Stimulated activated CD4-positive, alpha-beta T cell treated with anti-CD3 and anti-CD28 coated beads, Interleukin-4, amount 100 ng/mL, for 1 hour (primary cell): ENCODE measurements around the gene MUC20.
"Not testable (repeated sequence)": the region's sequence is repeated elsewhere in the genome, so short reads cannot be mapped to it uniquely, and the experiment has no call there.

Source experiments
- DNase-seq: peaks from one replicate; pipeline ENCODE4 v3.0.0-alpha.2; 2020

The MUC20 gene

GRCh38 chr3:195693428-195694216 lies 27.2 kb upstream of the MUC20 start:
- DNase-seq: no peak

DNA sequence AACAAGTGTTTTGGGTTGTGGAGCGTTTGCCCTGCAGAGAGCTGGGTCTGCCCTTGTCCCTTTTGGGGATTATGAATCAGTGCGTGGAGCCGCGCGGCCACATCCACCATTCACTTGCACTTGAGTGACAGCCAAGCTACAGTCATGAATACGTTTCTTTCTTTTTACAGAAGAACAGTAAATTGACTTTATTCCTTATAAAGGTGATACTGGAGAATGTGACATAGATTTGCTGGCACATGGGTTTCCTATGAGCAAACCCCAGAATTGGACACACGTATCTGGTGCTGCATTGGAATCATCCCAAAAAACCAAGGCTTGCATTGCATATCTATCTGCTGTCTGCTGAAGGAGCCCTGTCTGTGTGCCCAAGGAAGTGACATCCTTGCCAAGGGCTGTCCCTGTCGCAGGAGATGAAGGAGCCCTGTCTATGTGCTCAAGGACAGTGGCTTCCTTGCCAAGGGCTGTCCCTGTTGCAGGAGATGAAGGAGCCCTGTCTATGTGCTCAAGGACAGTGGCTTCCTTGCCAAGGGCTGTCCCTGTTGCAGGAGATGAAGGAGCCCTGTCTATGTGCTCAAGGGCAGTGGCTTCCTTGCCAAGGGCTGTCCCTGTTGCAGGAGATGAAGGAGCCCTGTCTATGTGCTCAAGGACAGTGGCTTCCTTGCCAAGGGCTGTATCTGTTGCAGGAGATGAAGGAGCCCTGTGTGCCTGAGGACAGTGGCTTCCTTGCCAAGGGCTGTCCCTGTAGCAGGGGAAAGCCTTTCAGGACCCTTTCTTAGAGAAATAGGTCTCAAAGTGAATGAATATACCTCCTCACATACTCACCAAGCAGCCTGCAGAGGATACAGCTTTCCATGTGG lies 26.3 kb upstream of the MUC20 start:
- not testable (repeated sequence) for DNase-seq

- DNase-seq: no peak
Measured at GRCh38 chr3:195696632-195697278, 24.0 kb upstream of the MUC20 start.

GRCh38 chr3:195697582-195698324 lies 23.0 kb upstream of the MUC20 start:
- DNase-seq: no peak

DNA sequence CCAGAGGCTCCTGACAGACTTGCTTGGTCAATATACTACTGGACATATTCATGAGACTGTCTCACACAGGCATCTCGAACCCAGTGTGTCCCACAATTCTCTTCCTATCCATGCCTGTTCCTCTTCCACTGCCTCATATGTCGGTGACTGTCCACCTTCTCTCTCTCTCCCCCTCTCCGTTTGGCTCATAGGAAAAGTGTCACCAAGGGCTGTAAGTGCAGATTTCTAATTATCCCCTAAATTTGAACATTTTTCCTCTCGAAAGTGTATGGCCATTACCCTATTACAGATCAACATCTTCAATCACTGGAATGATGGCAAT lies 22.5 kb upstream of the MUC20 start:
- no peak for DNase-seq

GRCh38 chr3:195698647-195699387 lies 22.0 kb upstream of the MUC20 start:
- DNase-seq: no peak

- no peak for DNase-seq
Measured at GRCh38 chr3:195699388-195699771, 21.4 kb upstream of the MUC20 start.

- no peak for DNase-seq
Measured at GRCh38 chr3:195699860-195700259, 20.9 kb upstream of the MUC20 start.

DNA sequence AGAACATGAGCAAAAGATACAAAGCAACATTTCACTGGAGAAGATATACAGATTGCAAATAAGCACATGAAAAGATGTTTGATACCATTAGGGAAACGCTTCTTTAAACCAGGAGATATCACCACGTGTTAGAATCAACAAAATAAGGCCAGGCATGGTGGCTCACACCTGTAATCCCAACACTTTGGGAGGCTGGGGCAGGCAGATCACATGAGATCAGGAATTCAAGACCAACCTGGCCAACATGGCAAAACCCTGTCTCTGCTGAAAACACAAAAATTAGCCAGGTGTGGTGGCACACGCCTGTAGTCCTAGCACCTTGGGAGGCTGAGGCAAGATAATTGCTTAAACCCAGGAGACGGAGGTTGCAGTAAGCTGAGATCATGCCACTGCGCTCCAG lies 20.5 kb upstream of the MUC20 start:
- DNase-seq: no peak

GRCh38 chr3:195701042-195701915 lies 19.5 kb upstream of the MUC20 start:
- DNase-seq: no peak

- no peak for DNase-seq
Measured at GRCh38 chr3:195703776-195704175, 17.0 kb upstream of the MUC20 start.

DNA sequence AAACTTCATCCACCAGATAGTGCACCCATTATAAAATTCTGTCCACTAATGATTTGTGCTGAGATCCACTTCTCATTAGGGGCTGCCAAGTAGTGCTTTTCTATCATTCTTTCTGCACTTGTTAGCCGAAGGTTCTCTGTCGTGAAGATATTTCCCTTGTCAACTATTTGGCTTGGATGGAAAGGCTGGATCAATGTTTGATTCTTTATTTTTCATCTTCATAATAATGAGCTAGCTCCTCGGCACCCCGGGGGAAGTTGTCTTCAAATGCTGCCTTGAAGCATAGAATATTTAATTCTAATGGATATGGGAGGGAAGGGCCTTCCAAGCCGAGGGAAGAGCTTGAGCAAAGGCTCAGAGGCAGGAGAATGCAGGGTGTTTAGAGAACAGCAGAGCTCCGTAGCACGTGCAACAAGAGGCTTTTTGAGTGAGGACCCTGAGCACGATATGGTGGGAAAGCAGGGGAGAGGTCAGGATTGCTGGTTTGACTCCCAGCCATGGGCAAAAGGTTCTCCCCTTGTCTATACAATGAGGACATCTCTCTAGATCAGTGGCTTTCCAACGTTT lies 16.3 kb upstream of the MUC20 start:
- DNase-seq: no peak

DNA sequence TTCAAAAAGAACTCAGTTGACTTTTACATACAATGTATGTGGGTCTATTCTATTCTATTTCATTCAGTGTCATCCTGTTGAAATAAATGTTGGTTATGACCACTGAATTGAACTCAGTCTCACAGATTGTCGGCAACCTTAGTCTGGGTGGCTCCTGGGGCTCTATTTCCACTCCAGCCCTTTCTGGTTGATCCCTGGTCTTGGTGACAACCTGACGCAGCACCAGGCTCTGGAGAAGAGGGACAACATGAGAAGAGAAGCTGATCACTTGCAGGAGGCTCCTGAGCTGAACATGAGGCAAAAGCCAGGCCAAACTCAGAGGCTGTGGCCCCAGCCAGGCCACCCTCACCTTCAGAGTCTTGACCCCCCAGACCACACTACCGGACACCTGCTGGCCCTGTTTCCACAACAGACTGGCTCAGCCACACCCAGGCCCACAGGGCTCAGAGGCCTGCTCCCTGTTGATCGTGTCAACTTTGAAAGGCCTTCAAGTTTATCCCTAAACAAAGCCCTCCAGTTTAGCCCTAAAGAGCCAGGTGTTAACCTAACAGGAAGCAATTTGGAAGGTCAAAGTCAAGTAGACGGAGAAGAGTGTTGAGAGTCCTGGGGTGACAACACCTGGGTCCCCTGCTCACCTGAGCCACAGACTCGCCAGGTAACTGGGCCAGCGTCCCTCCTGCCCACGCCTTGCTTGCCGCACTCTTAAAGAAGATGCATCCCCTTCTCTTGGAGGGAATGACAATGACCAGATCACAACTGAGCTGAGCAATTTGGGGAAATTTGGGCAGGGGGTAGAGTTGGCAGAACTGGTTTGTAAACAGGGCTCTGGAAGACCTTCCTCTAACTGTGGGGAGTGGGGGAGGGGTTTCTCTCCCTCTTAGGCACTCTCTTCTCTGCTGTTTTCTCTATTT lies 15.4 kb upstream of the MUC20 start:
- no peak for DNase-seq

GRCh38 chr3:195708061-195708460 lies 12.7 kb upstream of the MUC20 start:
- no peak for DNase-seq

DNA sequence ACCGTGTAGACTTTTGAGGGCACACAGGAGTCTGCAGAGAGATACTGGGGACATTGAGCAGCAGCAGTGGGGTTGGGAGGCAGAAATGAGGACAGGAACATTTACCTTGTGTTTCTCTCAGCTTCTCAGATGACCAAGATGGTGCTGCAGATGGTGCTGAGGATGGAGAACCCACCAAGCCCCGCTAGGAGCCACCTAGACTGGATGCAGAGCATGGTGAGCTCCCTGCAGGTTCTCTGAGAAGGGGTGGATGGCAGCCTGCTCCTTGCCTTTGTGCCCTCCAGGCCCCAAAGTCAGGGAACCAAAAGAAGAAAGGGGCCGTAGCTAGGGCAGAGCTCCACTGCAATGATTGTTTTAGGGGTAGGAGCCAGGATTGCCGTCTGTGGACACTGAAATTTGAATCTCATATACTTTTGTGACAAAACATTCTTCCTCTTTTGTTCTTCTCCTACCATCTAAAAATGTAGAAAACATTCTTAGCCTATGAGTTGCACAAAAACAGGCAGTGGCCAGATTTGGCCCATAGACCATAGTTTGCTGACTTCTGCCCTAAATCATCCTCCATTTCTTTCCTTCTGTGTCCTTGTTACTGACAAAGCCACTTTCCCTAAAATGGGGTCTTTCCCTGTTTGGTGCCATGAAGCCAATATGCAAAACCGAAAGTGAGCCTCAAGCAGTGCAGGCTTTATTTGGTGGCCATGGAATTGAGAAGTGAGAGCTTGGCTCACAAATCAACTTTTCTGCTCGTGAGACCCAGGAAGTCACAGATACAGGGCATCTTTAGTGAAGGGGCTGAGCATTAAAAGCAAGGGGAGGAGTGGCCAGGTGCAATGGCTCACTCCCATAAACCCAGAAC lies 11.9 kb upstream of the MUC20 start:
- no peak for DNase-seq

GRCh38 chr3:195709676-195710085 lies 11.1 kb upstream of the MUC20 start:
- DNase-seq: no peak

GRCh38 chr3:195710126-195710905 lies 10.5 kb upstream of the MUC20 start:
- not testable (repeated sequence) for DNase-seq
